ENCODE measurements around the gene PCDHGA9.
"Not testable (repeated sequence)": the region's sequence is repeated elsewhere in the genome, so short reads cannot be mapped to it uniquely, and the experiment has no call there.

- TF ChIP-seq, protein P1, sequence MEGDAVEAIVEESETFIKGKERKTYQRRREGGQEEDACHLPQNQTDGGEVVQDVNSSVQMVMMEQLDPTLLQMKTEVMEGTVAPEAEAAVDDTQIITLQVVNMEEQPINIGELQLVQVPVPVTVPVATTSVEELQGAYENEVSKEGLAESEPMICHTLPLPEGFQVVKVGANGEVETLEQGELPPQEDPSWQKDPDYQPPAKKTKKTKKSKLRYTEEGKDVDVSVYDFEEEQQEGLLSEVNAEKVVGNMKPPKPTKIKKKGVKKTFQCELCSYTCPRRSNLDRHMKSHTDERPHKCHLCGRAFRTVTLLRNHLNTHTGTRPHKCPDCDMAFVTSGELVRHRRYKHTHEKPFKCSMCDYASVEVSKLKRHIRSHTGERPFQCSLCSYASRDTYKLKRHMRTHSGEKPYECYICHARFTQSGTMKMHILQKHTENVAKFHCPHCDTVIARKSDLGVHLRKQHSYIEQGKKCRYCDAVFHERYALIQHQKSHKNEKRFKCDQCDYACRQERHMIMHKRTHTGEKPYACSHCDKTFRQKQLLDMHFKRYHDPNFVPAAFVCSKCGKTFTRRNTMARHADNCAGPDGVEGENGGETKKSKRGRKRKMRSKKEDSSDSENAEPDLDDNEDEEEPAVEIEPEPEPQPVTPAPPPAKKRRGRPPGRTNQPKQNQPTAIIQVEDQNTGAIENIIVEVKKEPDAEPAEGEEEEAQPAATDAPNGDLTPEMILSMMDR (IDR thresholded peaks at IDR 0.05), result not testable (repeated sequence)
- not testable (repeated sequence) for TF ChIP-seq POLR2A (IDR thresholded peaks at IDR 0.05)
Observed at GRCh38 chr5:141432308-141432707, 29.7 kb downstream of the PCDHGA9 start.

Data from right lobe of liver (tissue), 4 donors.